Transverse colon (tissue), 4 donors: ENCODE results near the gene NPRL2. TPM values are rescaled to one million over a fixed set of nuclear protein-coding genes. Genes with fewer than 3 reads are reported as not detected.

Experiments
- DNase-seq: peaks from one replicate; pipeline ENCODE4 v3.0.0-alpha.2; 2019
- H3K27ac ChIP-seq, 4 donors: fragments of 200-600 bp; sonication (generic); 2 replicates each; pipeline ENCODE4 v1.5.1; 2016 to 2018; ENCODE audit warnings: inconsistent platforms in 4 of 4
- H3K27me3 ChIP-seq: fragments of 200-600 bp; sonication (generic); 2 replicates; pipeline ENCODE4 v1.5.1; 2017; ENCODE audit warnings: inconsistent platforms
- H3K36me3 ChIP-seq, 4 donors: fragments of 200-600 bp; sonication (generic); 2 replicates each; pipeline ENCODE4 v1.5.1; 2017 to 2019; ENCODE audit warnings: inconsistent platforms in 4 of 4
- H3K4me1 ChIP-seq, 4 donors: fragments of 200-600 bp; sonication (generic); 2 replicates each; pipeline ENCODE4 v1.5.1; 2017 to 2020; ENCODE audit warnings: inconsistent platforms in 4 of 4
- H3K4me3 ChIP-seq, 4 donors: fragments of 200-600 bp; sonication (generic); 1 replicate in 1 of 4; 2 replicates in 3 of 4; pipeline versions ENCODE4 v1.5.1 to v1.6.1; 2017 to 2019; ENCODE audit warnings: inconsistent platforms in 4 of 4
- H3K9me3 ChIP-seq, 2 donors: fragments of 200-600 bp; sonication (generic); 2 replicates each; pipeline ENCODE4 v1.5.1; 2017 to 2019; ENCODE audit warnings: inconsistent platforms in 2 of 2
- EP300 ChIP-seq: sonication (generic); formaldehyde crosslinking; IDR thresholded peaks from one replicate; pipeline ENCODE4 v1.6.1; 2017; ENCODE audit warnings: antibody characterized with exemption, low read depth
- POLR2A ChIP-seq: fragments of 450-650 bp; IDR thresholded peaks from one replicate; pipeline ENCODE4 v1.6.1; 2016; ENCODE audit warnings: antibody characterized with exemption, mild to moderate bottlenecking, moderate library complexity
- POLR2AphosphoS5 ChIP-seq, 3 donors: sonication (generic); formaldehyde crosslinking; IDR thresholded peaks; one replicate each; pipeline ENCODE4 v1.6.1; 2016; ENCODE audit warnings: antibody characterized with exemption in 3 of 3
- WGBS, 2 donors: methylation state at CpG; one replicate each; pipeline ENCODE4 v1.1.5; 2018; ENCODE audit warnings: low coverage in 1 of 2; 5-methylcytosine and 5-hydroxymethylcytosine counted together
- in situ Hi-C, 4 donors: fragments of 200-750 bp; cut with MboI; loops; one replicate each; pipeline versions ENCODE4 v1.15.0 to v1.15.1; 2017; ENCODE audit warnings: low sequenced_read_pairs in 3 of 4, low pct_ligation_motif_present in 1 of 4, low pct_unique_long_range_greater_than_20kb in 1 of 4
- intact Hi-C: fragments of 100-400 bp; cut with DNase I; formaldehyde crosslinking; loops from one replicate; pipeline ENCODE4 v1.15.1; 2023; ENCODE audit warnings: low total_unique reads
- total RNA-seq, 4 donors: library from RNA; depleted of rRNA; stranded (reverse); fragments of >200 nt; gene quantifications; one replicate each; pipeline ENCODE4 v1.1.0, GENCODE V29; 2016
- TF ChIP-seq, protein P1 (sequence below), 5 experiments: fragments of 200-600 bp in 3 of 5; fragments of 450-650 bp in 2 of 5; sonication (generic) in 3 of 5; IDR thresholded peaks; 1 replicate in 2 of 5; 2 replicates in 3 of 5; pipeline ENCODE4 v1.5.1; 2016 to 2017; ENCODE audit warnings: antibody characterized with exemption in 5 of 5, inconsistent platforms in 3 of 5, mild to moderate bottlenecking in 2 of 5, moderate library complexity in 1 of 5

Gene NPRL2
- total RNA-seq, 4 donors from 2014 or later = 6.0 to 29.2 (median 13.1) TPM

DNA sequence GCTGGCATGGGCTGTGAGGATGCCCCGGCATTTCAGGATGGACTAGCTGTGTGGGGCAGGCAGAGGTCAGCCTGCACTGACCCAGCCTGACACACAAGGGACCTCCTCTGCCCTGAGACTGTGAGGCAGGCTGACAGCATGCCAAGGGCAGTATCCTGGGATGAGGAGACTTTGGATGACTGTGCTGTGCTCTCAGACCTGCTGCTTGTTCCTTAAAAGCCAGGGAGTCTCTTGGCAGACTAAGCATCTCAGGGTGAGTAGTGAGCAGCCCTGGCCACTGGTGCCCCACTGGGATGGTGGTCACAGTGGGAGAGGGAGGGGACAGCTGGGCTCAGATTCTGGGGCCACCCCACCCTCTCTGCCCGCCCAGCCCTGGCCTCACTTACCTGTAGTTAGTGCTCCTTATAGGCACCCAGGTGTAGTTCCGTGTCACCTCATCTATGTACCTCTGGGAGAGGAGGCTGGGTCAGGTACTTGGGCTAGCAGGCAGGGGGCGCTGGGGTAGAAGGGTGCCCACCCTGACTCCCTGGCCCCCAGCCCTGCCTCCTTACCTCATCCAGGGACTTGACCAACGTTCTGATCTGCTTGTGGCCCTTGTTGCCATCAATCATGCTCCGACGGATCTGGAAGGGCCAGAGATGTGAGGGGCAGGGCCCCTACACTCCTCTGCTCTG lies 24.8 kb upstream of the NPRL2 start:
- intact Hi-C loops = loop anchor here (10.0 kb wide), 1 partner anchor 169 kb away; no protein-coding TSS in a partner anchor
- Histone ChIP-seq H3K4me3 (no peak overlapping the region), H3K27me3 (peaks cover 4% of the 10 kb centered on the region), H3K36me3 (no peaks in the 10 kb centered on the region), H3K27ac (no peak overlapping the region), H3K9me3 (no peaks in the 10 kb centered on the region), H3K4me1 (peaks cover 0 to 9% (median 0%) of the 10 kb centered on the region in 4 donors)
- TF ChIP-seq, protein P1, sequence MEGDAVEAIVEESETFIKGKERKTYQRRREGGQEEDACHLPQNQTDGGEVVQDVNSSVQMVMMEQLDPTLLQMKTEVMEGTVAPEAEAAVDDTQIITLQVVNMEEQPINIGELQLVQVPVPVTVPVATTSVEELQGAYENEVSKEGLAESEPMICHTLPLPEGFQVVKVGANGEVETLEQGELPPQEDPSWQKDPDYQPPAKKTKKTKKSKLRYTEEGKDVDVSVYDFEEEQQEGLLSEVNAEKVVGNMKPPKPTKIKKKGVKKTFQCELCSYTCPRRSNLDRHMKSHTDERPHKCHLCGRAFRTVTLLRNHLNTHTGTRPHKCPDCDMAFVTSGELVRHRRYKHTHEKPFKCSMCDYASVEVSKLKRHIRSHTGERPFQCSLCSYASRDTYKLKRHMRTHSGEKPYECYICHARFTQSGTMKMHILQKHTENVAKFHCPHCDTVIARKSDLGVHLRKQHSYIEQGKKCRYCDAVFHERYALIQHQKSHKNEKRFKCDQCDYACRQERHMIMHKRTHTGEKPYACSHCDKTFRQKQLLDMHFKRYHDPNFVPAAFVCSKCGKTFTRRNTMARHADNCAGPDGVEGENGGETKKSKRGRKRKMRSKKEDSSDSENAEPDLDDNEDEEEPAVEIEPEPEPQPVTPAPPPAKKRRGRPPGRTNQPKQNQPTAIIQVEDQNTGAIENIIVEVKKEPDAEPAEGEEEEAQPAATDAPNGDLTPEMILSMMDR (IDR thresholded peaks at IDR 0.05) = no peak
- TF ChIP-seq POLR2A (no peak), EP300 (no peak), POLR2AphosphoS5 (IDR thresholded peaks at IDR 0.05) (no peak)
- in situ Hi-C loops = no loop called here
- 71% methylated on average over 7 of the region's 7 CpGs; no CpG with 5 or more reads in 1 of the 2 donors for WGBS, 2 donors
- no peak for DNase-seq

DNA sequence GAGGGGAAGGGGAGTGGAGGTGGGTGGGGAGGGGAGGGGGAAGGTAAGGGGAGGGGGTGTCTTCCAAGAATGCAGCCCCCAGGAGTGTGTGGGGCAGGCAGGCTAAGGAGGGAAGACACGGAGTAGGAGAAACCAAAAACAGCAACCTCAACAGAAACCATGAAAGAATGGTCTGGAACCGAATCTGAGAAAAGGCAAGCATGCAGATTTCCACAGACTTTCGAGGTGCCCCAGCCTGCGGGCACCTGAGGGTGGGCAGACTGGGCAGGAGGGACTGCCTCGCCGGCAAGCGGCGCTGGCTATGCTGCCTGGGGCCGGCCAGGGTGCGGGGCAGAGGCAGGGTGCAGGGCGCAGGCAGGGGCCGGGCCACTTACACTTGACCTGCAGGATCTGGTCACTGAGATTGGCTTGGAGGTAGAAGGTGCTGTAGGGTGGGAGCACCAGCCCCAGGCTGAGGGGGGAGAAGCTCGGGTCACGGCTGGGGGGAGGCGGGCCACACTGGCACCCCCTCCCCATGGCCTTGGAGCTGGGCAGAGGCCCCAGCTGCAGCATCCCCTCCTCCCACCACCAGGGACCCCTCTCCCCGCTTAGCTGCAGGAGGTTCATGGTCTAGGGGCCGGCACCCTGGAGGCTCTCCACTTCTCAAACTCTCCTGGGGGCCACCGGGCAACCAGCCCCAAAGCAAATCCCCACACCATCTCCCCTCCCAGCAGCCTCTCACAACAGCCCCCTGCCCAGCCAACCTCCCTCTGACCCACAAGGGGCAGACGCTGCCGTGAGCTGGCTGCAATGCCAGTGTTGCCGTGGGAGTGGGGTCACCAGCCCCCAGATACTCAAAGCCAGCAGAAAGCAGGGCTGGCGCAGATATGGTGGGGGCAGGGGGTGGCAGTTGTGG lies 24.0 kb upstream of the NPRL2 start:
- H3K9me3 ChIP-seq = no peaks in the 10 kb centered on the region
- intact Hi-C loops (loop anchor here (10.0 kb wide), 1 partner anchor 170 kb away; no protein-coding TSS in a partner anchor), in situ Hi-C loops (loop anchor here in 1 of 4 donors (25.0 kb wide), 1 partner anchor 188 kb away; the partner anchor contains the start of genes C3orf18 and HEMK1)
- peaks cover 0 to 9% (median 0%) of the 10 kb centered on the region in 4 donors for H3K4me1 ChIP-seq
- WGBS, 2 donors = 73 to 75% methylated on average over 2 to 20 of the region's 22 CpGs
- H3K36me3 ChIP-seq = no peaks in the 10 kb centered on the region
- DNase-seq = no peak
- no peak for TF ChIP-seq POLR2A
- TF ChIP-seq EP300 = no peak
- TF ChIP-seq, protein P1 (IDR thresholded peaks at IDR 0.05) = no peak
- TF ChIP-seq POLR2AphosphoS5 (IDR thresholded peaks at IDR 0.05) = no peak
- H3K27ac ChIP-seq = no peak overlapping the region
- no peak overlapping the region for H3K4me3 ChIP-seq
- H3K27me3 ChIP-seq = peaks cover 4% of the 10 kb centered on the region

DNA sequence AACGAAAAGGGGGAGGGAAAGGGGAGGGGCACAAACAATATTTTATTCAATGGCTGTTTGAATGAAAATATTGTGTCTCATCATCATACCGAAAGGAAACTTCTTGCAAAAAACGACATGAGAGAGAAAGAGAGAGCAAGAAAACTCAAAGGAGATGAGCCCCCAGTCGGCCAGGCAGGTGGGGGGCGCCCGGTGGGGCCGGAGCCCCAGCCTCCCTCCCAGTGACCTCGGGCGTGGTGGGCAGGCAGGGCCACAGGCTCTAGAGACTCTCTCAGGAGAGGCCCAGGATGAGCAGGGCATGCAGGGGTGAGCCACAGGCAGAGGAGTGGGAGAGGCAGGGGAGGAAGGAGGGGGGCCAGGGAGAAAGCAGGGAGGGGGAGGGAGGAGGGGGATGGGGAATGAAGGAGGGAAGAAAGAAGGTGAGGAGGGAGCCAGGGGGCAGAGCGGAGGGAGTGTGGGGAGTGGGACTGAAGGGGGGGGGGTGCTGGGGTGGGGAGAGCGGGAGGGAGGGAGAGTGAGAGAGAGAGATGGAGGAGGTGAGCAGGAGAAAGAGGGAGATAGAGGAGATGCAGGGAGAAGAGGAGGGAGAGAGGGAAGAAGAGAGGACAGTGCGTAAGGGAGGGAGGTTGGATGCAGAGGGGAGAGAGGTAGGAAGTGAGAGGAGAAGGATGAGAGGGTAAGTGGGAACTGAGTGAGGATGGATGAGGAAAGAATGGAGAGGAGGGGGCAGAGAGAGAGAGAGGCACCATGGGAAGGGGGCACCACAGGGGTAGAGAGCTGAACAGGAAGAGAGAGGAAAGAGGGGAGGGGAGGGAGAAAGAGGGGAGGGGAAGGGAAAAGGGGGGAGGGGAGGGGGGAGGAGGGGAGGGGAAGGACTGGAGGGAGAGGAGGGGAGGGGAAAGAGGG lies 22.8 kb upstream of the NPRL2 start:
- in situ Hi-C loops (loop anchor here in 1 of 4 donors (25.0 kb wide), 1 partner anchor 189 kb away; the partner anchor contains the start of genes C3orf18 and HEMK1), intact Hi-C loops (loop anchor here (10.0 kb wide), 1 partner anchor 171 kb away; no protein-coding TSS in a partner anchor)
- Histone ChIP-seq H3K27me3 (peaks cover 4% of the 10 kb centered on the region), H3K36me3 (no peaks in the 10 kb centered on the region), H3K9me3 (no peaks in the 10 kb centered on the region), H3K27ac (no peak overlapping the region), H3K4me3 (no peak overlapping the region), H3K4me1 (peaks cover 0 to 9% (median 0%) of the 10 kb centered on the region in 4 donors)
- DNase-seq = no peak
- TF ChIP-seq POLR2A (no peak), EP300 (no peak), POLR2AphosphoS5 (IDR thresholded peaks at IDR 0.05) (no peak)
- TF ChIP-seq, protein P1 (IDR thresholded peaks at IDR 0.05) = no peak
- 29 to 57% methylated on average over 4 to 11 of the region's 12 CpGs for WGBS, 2 donors
